HCT116 (cell line): Measurements from ENCODE around the gene HEMGN. TPM values are rescaled to one million over a fixed set of nuclear protein-coding genes. Genes with fewer than 3 reads are reported as not detected.

Experiments
- ATAC-seq: fragments of 200-7000 bp; cut with Tn5 transposase; 2 replicates; pipeline ENCODE4 v1.9.1; 2020; ENCODE audit warnings: mild to moderate bottlenecking, moderate library complexity
- BruUV-seq: library from RNA; stranded (reverse); fragments of 400-500 nt; replicated peaks from 2 replicates; lab custom pipeline; 2021; lab: Mats Ljungman, UMichigan
- CTCF ChIA-PET: fragments of 300-600 bp; sonication (Branson Sonifier 250); formaldehyde crosslinking; loops from one replicate; lab custom pipeline; 2021; ENCODE audit warnings: antibody characterized with exemption; lab: Charles Lee
- POLR2A ChIA-PET: fragments of 300-600, 350-600 bp; sonication (Branson Sonifier 250); formaldehyde crosslinking; loops from one replicate; lab custom pipeline; 2021; ENCODE audit warnings: antibody characterized with exemption; lab: Charles Lee
- RAD21 ChIA-PET, 2 experiments: fragments of 300-600 bp; sonication (Branson Sonifier 250); formaldehyde crosslinking; loops; one replicate each; lab custom pipeline; 2023; ENCODE audit warnings: low total read pairs in 2 of 2; ENCODE audit not compliant: uncharacterized antibody in 2 of 2, unreplicated experiment in 2 of 2, low non-redundant PET in 1 of 2; lab: Charles Lee
- DNase-seq: peaks from one replicate; pipeline ENCODE4 v3.0.0-alpha.2; 2010; ENCODE audit warnings: low read depth, low spot score
- H2AFZ ChIP-seq: fragments of 200-600 bp; shearing (Covaris generic), sonication (generic); 2 replicates; pipeline ENCODE4 v1.6.1; 2017; ENCODE audit warnings: low read depth, mixed run types, mixed read lengths, antibody characterized with exemption, low read length; ENCODE audit not compliant: poor library complexity, severe bottlenecking
- H3K27ac ChIP-seq: 2 replicates; pipeline ENCODE4 v1.5.1; 2012; ENCODE audit warnings: low read depth, low read length
- H3K27me3 ChIP-seq: fragments of 200-600 bp; sonication (generic); 2 replicates; pipeline ENCODE4 v1.6.1; 2016; ENCODE audit warnings: mixed run types, low read length, mixed read lengths; ENCODE audit not compliant: insufficient read depth
- H3K36me3 ChIP-seq, 2 experiments: fragments of 200-500 bp in 1 of 2; fragments of 200-600 bp in 1 of 2; sonication (Bioruptor generic) in 1 of 2; sonication (generic) in 1 of 2; 2 replicates each; pipeline versions ENCODE4 v1.5.1 to v1.6.1; 2014 to 2016; ENCODE audit warnings: low read length in 2 of 2, inconsistent platforms in 1 of 2, mixed read lengths in 1 of 2, mixed run types in 1 of 2; ENCODE audit not compliant: insufficient read depth in 2 of 2, control insufficient read depth in 1 of 2
- H3K4me1 ChIP-seq, 2 experiments: fragments of 200-600 bp in 1 of 2; sonication (generic) in 1 of 2; 2 replicates each; pipeline versions ENCODE4 v1.5.1 to v1.6.1; 2012 to 2017; ENCODE audit warnings: low read length in 2 of 2, inconsistent platforms in 1 of 2, mild to moderate bottlenecking in 1 of 2, mixed read lengths in 1 of 2, mixed run types in 1 of 2, moderate library complexity in 1 of 2; ENCODE audit not compliant: insufficient read depth in 2 of 2, control insufficient read depth in 1 of 2
- H3K4me2 ChIP-seq: fragments of 200-600 bp; sonication (generic); 2 replicates; pipeline ENCODE4 v1.6.1; 2017; ENCODE audit warnings: mixed run types, low read length, mixed read lengths
- H3K4me3 ChIP-seq, 2 experiments: fragments of 200-600 bp in 1 of 2; sonication (generic) in 1 of 2; replicated peaks in 1 of 2; 2 replicates each; pipeline ENCODE4 v1.5.1; 2011 to 2016; ENCODE audit warnings: low read length in 2 of 2, control low read depth in 1 of 2, low read depth in 1 of 2, mild to moderate bottlenecking in 1 of 2, mixed read lengths in 1 of 2, mixed run types in 1 of 2
- H3K79me2 ChIP-seq: fragments of 200-600 bp; sonication (generic); 2 replicates; pipeline ENCODE4 v1.6.1; 2017; ENCODE audit warnings: mild to moderate bottlenecking, mixed run types, low read length, moderate library complexity, mixed read lengths; ENCODE audit not compliant: insufficient read depth
- H3K9ac ChIP-seq: fragments of 200-600 bp; sonication (generic); 2 replicates; pipeline ENCODE4 v1.6.1; 2016; ENCODE audit warnings: low read length, mixed read lengths
- H3K9me2 ChIP-seq: fragments of 200-600 bp; sonication (generic), shearing (Covaris generic); 2 replicates; pipeline ENCODE4 v1.6.1; 2017; ENCODE audit warnings: mixed run types, mild to moderate bottlenecking, moderate library complexity; ENCODE audit not compliant: insufficient read depth
- H3K9me3 ChIP-seq, 2 experiments: fragments of 200-500 bp in 1 of 2; fragments of 200-600 bp in 1 of 2; sonication (Bioruptor generic) in 1 of 2; sonication (generic) in 1 of 2; 2 replicates each; pipeline ENCODE4 v1.6.1; 2014 to 2017; ENCODE audit warnings: low read length in 2 of 2, mixed read lengths in 2 of 2, inconsistent platforms in 1 of 2, low read depth in 1 of 2, mild to moderate bottlenecking in 1 of 2, mixed run types in 1 of 2, moderate library complexity in 1 of 2; ENCODE audit not compliant: control insufficient read depth in 1 of 2, insufficient read depth in 1 of 2
- H4K20me1 ChIP-seq: fragments of 200-600 bp; sonication (generic), shearing (Covaris generic); 2 replicates; pipeline ENCODE4 v1.6.1; 2017; ENCODE audit warnings: mixed run types, mild to moderate bottlenecking, moderate library complexity; ENCODE audit not compliant: insufficient read depth
- CBX3 ChIP-seq: IDR thresholded peaks from 2 replicates; pipeline ENCODE4 v1.6.1; 2012; ENCODE audit warnings: low read depth
- CEBPB ChIP-seq: IDR thresholded peaks from 2 replicates; pipeline ENCODE4 v1.6.1; 2012; ENCODE audit warnings: low read depth
- ELF1 ChIP-seq: IDR thresholded peaks from 2 replicates; pipeline ENCODE4 v1.6.1; 2012; ENCODE audit warnings: low read depth, borderline replicate concordance
- EZH2 ChIP-seq: fragments of 200-600 bp; sonication (generic); IDR thresholded peaks from 2 replicates; pipeline ENCODE4 v1.6.1; 2017; ENCODE audit warnings: antibody characterized with exemption, mixed run types
- EZH2phosphoT487 ChIP-seq: fragments of 200-600 bp; IDR thresholded peaks from 2 replicates; pipeline ENCODE4 v1.6.1; 2018; ENCODE audit warnings: antibody characterized with exemption, borderline replicate concordance
- FOSL1 ChIP-seq: IDR thresholded peaks from 2 replicates; pipeline ENCODE4 v1.6.1; 2012; ENCODE audit warnings: low read depth
- JUND ChIP-seq: IDR thresholded peaks from 2 replicates; pipeline ENCODE4 v1.6.1; 2012
- POLR2AphosphoS5 ChIP-seq: IDR thresholded peaks from 2 replicates; pipeline ENCODE4 v1.6.1; 2011; ENCODE audit warnings: mild to moderate bottlenecking, low read depth, low read length, moderate library complexity
- RAD21 ChIP-seq: IDR thresholded peaks from 2 replicates; pipeline ENCODE4 v1.6.1; 2012; ENCODE audit warnings: low read depth, mild to moderate bottlenecking
- SP1 ChIP-seq: IDR thresholded peaks from 2 replicates; pipeline ENCODE4 v1.6.1; 2012; ENCODE audit warnings: low read depth
- SRF ChIP-seq: IDR thresholded peaks from 2 replicates; pipeline ENCODE4 v1.6.1; 2012; ENCODE audit warnings: low read depth
- ZFX ChIP-seq: fragments of 450-650 bp; IDR thresholded peaks from 2 replicates; pipeline ENCODE4 v1.6.1; 2017
- ZNF274 ChIP-seq: fragments of 200-500 bp; sonication (Bioruptor generic); IDR thresholded peaks from 2 replicates; pipeline ENCODE4 v1.6.1; 2014; ENCODE audit warnings: mild to moderate bottlenecking, low read depth, low read length, inconsistent platforms
- intact Hi-C: fragments of 100-400 bp; cut with micrococcal nuclease; formaldehyde crosslinking; loops from 2 replicates; pipeline ENCODE4 v1.10.0; 2022
- total RNA-seq: library from RNA; stranded (reverse); gene quantifications from one replicate; pipeline ENCODE4 v1.2.1, GENCODE V29; 2021; ENCODE audit not compliant: unreplicated experiment
- TF ChIP-seq, protein P1 (sequence below): IDR thresholded peaks from 2 replicates; pipeline ENCODE4 v1.6.1; 2012; ENCODE audit warnings: low read depth
- TF ChIP-seq, protein P2 (sequence below): IDR thresholded peaks from 2 replicates; pipeline ENCODE4 v1.6.1; 2012

The HEMGN gene
- total RNA-seq, 1 experiment from 2014 or later, result not detected

DNA sequence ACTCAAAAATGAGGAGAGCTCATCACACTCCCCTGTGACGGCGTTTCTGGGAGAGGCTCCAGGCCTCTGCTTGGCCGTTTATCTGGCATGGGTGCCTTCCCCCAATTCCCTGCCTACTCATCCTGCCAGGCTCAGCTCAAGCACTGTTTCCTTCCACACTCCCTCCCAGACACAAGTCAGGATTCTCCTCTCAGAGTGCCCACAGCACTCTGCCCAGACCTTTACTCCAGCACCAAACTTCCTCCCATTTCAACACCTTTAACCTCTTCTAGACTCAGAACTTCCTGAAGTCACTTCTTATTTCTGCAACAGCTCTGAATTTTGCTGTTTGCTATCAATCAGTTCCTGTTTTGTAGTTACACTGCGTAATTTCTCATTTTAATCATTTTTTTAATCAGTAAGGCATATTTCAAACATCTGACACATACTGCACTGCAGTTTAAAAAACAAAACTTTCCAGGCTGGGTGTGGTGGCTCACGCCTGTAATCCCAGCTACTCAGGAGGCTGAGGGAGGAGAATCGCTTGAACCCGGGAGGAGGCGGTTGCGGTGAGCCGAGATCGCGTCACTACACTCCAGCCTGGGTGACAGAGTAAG, 31.6 kb downstream of the HEMGN start:
- Histone ChIP-seq H3K4me3 (no peak overlapping the region), H3K4me1 (no peaks in the 10 kb centered on the region), H3K4me2 (no peak overlapping the region), H2AFZ (no peak overlapping the region), H3K79me2 (no peaks in the 10 kb centered on the region), H3K36me3 (peaks cover 0 to 8% of the 10 kb centered on the region in 2 experiments; a peak in 1 of 4 replicates), H4K20me1 (no peaks in the 10 kb centered on the region), H3K27me3 (no peaks in the 10 kb centered on the region), H3K9me2 (no peaks in the 10 kb centered on the region), H3K9me3 (no peaks in the 10 kb centered on the region), H3K27ac (no peak overlapping the region), H3K9ac (no peak overlapping the region)
- TF ChIP-seq POLR2AphosphoS5, result no peak
- no TSS peak for BruUV-seq
- ATAC-seq (no peak), DNase-seq (no peak)
- RAD21 ChIA-PET, result no interaction called here
- intact Hi-C loops, result no loop called here
- CTCF ChIA-PET, result interaction anchor here (1.4 kb wide), 1 partner anchor 16 kb away, joined by 3 read pairs; no protein-coding TSS in a partner anchor
- POLR2A ChIA-PET, result no interaction called here

DNA sequence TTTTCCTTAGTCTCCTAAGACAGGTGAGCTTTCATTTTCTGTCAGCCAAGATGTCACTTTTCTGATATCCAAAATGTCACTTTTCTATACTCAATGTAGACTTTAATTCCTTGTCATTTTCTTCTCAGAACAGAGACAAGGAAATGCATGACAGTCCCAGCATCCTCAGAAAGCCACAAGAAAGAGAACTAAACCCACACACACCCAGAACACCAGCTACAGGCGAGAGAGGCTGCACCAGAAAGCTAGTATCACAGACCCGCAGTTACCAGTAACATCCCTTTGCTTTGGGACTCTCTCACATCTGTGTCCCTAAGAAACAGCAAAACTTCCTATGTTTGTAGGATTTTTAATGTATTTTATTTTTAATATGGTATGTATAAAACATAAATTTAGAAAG, 32.7 kb downstream of the HEMGN start:
- no peak overlapping the region for H2AFZ ChIP-seq
- H3K9me3 ChIP-seq, result no peaks in the 10 kb centered on the region
- no peaks in the 10 kb centered on the region for H3K4me1 ChIP-seq
- no peaks in the 10 kb centered on the region for H3K79me2 ChIP-seq
- no peak overlapping the region for H3K27ac ChIP-seq
- H3K4me3 ChIP-seq, result no peak overlapping the region
- no peak overlapping the region for H3K4me2 ChIP-seq
- ChIA-PET RAD21 (no interaction called here), CTCF (no interaction called here), POLR2A (no interaction called here)
- H3K36me3 ChIP-seq, result peaks cover 0 to 6% of the 10 kb centered on the region in 2 experiments; a peak in 1 of 4 replicates
- BruUV-seq, result no TSS peak
- no peaks in the 10 kb centered on the region for H4K20me1 ChIP-seq
- no peaks in the 10 kb centered on the region for H3K27me3 ChIP-seq
- intact Hi-C loops, result no loop called here
- DNase-seq, result no peak
- no peak for ATAC-seq
- TF ChIP-seq FOSL1 (no peak), EZH2phosphoT487 (no peak), ZNF274 (no peak), SRF (no peak), ZFX (no peak), CBX3 (no peak), POLR2AphosphoS5 (no peak), CEBPB (no peak), RAD21 (no peak), EZH2 (no peak), SP1 (no peak), ELF1 (no peak), JUND (no peak)
- TF ChIP-seq, protein P1, sequence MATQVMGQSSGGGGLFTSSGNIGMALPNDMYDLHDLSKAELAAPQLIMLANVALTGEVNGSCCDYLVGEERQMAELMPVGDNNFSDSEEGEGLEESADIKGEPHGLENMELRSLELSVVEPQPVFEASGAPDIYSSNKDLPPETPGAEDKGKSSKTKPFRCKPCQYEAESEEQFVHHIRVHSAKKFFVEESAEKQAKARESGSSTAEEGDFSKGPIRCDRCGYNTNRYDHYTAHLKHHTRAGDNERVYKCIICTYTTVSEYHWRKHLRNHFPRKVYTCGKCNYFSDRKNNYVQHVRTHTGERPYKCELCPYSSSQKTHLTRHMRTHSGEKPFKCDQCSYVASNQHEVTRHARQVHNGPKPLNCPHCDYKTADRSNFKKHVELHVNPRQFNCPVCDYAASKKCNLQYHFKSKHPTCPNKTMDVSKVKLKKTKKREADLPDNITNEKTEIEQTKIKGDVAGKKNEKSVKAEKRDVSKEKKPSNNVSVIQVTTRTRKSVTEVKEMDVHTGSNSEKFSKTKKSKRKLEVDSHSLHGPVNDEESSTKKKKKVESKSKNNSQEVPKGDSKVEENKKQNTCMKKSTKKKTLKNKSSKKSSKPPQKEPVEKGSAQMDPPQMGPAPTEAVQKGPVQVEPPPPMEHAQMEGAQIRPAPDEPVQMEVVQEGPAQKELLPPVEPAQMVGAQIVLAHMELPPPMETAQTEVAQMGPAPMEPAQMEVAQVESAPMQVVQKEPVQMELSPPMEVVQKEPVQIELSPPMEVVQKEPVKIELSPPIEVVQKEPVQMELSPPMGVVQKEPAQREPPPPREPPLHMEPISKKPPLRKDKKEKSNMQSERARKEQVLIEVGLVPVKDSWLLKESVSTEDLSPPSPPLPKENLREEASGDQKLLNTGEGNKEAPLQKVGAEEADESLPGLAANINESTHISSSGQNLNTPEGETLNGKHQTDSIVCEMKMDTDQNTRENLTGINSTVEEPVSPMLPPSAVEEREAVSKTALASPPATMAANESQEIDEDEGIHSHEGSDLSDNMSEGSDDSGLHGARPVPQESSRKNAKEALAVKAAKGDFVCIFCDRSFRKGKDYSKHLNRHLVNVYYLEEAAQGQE, result no peak
- TF ChIP-seq, protein P2, sequence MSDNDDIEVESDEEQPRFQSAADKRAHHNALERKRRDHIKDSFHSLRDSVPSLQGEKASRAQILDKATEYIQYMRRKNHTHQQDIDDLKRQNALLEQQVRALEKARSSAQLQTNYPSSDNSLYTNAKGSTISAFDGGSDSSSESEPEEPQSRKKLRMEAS, result no peak
- H3K9ac ChIP-seq, result no peak overlapping the region
- no peaks in the 10 kb centered on the region for H3K9me2 ChIP-seq
